AG20443 (cell line): ENCODE data around the gene MYO1E.
A peak's percentile ranks its signal among the peaks of the same experiment; 100 is the strongest.

ENCODE experiments used
- DNase-seq: peaks from one replicate; pipeline ENCODE4 v3.0.0; 2012; ENCODE audit warnings: low spot score, mixed read lengths

Gene MYO1E

DNA sequence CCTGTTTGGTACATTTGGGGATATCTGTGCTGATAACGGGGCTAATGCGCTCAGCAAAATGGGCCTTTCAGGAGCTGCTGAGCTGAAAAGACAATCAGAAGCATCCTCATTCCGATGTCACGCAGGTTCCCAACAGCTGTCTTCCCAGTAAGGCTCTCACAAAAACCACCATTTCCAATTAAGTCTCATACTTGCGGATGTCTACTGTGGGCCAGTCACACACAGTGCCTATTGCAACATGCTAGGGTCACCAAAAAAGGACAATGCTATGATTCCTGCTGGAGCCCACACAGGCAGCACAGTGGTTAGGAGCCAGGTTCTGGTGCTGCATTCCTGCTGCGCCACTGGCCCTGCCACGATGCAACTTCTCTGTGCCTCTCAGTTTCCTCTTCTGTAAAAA, 182.4 kb downstream of the MYO1E start:
- no peak for DNase-seq

DNA sequence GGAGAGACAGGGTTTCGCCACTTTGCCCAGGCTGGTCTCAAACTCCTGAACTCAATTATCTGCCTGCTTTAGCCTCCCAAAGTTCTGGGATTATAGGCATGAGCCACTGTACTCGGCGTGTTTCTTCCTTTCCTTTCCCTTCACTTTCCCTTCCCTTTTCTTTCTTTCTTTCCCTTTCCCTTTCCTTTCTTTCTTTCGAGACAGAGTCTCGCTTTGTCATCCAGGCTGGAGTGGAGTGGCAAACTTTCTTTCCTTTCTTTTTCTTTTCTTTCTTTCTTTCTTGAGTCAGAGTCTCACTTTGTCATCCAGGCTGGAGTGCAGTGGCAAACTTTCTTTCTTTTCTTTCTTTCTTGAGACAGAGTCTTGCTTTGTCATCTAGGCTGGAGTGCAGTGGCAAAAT, 183.4 kb downstream of the MYO1E start:
- no peak for DNase-seq

DNA sequence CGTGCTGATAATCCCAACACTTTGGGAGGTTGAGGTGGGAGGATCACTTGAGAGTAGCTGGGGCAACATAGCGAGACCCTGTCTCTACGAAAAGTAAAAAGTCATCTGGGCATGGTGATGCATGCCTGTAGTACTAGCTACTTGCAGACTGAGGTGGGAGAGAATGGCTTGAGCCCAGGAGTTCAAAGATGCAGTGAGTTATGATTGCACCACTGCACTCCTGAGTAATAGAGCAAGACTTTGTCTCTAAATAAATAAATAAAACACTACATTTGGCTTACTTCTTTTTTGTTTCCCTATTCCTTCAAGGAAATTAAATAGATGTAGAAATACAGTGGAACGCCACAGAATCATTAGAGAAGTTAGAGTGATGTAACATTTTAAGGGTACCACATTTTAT, 186.2 kb downstream of the MYO1E start:
- no peak for DNase-seq

DNA sequence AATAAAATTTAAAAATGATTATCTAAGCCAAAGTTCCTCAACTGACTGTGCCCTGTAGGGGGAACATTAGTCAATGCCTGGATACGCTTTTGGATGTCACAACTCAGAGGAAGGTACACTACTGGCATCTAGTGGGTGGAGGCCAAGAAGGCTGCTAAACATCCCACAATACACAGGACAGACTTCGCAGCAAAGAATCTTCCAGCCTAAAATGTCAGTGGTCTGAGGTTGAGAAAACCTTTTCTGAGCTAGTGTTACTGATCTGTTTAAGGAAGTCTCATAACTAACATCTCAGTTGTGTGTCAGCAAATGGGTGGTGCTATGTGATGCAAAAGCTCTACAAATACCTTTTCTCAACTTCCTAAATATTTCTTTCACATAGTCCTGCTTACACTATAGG, 186.9 kb downstream of the MYO1E start:
- no peak for DNase-seq

DNA sequence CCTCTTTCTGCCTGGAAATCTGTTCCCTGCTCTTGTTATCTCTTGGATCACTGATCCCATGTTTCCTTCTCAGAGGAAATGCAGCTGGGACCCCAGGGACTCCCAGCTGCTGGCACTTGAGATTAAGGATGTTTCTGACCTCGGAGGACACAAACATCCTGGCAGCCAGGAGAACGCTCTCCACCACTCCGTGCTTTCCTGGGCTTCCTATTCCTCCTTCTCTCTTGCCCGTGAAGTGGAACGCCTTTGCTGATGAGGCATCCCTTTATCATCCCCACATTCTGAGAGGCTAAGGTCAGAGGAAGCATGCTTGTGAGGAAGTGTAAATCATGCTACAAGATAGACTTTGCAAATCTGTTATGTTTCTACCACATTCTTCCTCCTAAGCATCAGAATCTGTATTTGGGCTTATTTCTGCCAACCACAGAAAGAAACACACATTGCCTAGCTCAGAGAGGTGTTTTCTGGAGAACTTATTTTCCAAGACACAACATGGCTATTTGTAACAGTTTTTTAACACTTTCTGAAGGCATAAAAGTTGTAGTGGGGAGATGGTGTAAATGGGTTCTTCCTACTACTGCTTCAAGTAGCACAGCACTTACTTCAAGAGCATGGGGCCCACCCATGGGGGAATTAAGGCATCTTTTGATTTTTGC, 191.6 kb downstream of the MYO1E start:
- DNase-seq = peak; percentile 43

DNA sequence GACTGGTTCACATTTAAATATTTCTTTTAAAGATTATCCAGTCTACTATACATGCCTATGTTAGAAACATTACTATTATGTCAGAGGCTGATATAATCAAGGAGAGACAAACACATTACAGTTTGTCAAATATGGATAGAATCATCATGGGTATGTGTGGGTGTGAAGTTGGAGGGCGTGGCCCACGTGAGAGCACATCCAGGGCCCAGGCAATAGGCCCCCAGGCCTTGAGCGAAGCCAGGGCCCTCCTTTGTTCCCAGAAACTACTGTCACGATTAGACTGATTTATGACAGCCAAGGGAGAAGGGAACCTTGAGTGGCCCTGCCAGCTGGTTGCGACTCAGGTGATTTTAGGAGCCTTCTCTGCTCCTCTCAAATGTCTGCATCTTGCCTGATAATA, 193.0 kb downstream of the MYO1E start:
- no peak for DNase-seq

DNA sequence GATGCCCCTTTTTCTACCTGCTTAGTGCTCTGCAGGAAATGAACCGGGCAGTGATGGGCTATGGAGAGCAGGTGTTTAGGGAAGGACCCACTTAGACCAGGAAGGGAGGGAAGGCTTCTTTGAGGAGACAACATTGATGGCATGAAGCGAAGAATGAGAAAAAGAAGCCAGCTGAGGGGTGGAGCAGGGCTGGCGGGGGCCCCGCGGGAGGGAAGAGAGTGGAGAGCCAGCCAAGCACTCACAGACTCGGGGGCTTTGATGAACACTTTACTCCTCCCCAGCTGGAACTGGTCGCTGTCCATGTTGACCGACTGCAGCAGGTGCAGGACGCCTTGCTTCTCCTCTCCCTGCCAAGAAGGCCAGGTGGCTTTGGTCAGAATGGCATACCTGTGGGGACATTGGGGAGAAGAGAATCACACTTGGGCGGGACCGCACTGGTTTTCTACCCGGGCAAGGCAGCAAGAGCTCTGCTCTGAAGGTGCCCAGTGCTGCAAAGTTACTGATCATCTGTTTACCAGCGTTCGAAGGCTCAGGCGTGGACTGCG, 194.4 kb downstream of the MYO1E start:
- no peak for DNase-seq

DNA sequence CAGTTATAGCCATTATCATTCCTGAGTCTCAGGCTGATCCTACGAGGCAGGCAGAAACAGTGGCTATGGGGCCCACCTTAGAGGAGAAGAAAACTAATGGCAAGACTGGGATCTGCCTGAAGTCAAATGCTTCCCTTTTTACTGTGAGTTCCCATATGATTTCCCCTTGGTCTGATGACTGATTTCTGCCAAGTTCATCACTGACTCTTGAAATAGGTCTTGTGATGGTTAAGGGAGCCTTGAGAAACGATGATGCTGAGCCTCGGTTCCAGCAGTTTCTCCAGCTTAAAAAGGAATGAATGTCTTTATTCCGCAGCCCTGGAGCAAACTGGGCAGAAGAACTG, 195.4 kb downstream of the MYO1E start:
- no peak for DNase-seq

DNA sequence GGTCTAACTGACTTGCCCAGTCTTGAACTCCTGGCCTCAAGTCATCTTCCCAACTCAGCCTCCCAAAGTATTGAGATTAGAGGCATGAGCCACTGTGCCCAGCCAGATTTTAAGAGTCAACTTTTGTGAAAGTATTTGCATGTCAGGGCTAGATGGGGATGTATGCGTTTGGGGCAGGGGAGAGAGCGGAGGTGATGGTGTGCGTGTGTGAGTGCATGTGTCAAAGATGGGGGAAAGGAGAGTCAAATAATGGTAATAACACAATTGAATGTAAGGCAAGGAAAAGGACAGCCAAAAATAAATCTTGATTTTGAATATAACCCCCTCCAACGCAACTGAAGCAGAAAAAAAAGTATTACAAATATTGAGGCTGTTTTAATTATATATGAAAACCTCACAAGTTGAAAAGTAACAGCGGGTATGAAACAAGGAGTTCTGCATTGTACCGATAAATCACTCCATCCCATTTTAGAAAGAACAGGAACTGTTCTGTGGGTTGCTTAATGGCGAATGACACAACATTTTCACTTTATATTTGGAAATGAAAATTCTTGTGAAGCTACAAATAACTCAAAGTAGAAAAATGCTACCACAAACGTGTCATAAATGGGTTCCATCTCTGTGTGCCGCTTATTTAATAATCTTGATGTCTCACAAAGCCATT, 195.9 kb downstream of the MYO1E start:
- no peak for DNase-seq

DNA sequence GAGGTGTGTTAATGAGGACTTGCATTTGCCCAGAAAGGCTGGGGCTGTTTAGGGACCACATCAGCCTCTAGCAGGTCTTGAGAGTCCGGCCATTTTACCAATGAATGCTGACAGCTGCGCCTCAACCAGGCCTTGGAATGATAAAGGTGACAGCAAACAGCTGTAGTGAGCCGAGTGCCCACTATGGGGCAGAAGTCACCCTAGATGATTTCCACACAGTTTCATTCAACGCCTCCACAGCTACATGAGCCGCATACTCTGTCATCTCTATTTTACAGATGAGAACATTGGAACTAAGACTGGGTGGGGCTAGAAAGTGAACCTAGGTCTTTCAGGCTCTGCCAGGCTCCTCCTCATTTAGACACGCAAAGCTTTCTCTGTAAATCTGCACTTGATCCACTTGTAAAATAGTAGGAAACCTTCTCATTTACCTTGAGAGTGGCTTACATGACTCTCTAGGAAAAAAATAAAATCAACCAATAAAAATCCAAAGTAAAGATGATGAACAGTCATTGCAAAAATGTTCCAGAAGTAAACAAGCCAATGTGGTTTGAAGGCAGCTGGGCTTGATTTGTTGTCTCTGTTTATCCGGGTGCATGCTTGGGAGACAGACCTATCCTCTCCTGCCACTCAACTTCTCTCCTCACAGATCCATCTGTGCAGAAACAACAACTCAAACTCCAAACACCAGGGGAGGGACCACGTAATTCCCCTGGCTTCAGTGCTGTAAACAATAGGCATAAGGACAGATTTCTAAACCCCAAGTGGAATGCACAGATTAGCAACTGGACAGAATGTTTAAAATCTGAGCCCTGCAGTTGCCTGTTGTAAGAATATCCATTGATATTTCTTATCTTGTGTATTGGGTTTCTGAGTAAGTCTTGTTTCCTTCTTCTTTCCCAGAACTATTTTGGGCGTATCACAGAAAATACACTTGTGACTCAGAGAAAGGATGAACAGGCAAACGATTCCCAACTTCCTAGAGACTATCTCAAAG, 197.5 kb downstream of the MYO1E start:
- DNase-seq = peak; percentile 73

DNA sequence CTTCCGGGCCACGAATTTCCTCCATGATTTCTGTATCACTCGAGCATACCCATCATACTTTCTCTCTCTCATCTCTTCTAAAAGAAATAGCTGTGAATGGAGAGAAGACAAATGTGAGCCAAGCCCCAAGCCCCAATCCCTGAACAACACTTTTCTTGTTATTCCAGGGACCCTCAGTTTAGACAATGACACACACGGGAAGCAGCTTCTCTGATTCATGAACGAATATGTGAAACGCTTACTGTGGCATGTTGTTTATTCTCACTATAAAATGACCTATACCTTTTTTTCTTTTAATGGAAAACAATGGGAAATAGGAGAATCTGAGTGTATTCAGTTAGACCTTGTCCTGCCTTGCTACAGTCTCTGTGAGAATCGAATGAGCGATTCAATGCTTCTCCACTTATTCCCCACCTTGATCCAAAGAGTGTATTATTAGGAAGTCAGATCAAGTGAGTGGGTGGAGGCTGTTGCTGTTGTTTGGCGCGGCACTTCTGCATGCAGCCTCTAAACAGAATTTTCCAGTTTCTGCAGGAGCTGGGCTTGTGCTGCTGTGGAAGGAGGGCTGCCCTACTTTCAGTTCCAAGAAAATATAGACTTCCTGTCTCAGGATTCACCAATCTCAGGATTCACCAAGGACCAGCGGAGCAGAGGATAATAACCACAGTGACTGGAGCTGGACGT, 198.4 kb downstream of the MYO1E start:
- DNase-seq = no peak

DNA sequence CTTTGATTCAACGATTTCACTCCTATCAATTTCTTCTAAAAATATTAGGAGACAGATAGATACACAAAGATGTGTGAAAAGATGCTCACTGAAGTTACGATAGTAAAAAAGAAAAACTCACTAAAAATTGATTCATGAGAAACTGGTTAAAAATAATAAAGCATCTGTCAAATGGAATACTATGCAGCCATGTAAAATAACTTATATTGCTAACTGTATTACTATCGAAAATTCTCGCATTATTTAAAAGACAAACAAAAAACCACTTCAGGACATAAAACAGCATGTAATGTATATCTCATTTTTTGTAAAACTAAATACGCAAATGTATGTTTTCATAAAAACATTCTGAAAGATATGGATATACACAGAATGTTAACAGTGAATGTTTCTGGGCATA, 199.5 kb downstream of the MYO1E start:
- DNase-seq = no peak

DNA sequence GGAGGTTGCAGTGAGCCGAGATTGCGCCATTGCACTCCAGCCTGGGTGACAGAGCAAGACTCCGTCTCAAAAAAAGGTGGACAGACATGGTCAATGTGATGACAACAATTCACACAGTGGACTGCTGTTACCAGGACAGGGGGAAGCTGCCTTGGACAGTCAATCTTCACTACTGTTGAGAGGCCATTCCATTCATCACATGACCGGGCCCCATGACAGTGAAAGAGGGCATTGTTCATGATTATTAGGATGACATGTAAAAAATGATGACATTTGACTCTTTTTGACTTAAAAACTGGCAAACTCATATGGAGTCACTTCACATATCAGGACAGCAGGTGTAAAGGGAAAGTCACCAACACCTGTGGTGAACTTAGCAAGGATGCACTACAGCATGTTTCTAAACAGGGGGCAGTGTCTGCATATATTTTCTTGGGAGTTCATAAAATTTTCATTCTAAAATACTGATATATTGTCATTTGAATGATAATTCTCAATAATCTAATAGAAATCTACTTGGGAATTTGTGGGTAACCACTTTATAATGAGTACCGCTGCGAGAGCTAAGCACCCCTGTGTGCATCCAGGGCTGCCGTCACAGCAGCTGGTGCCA, 200.3 kb downstream of the MYO1E start:
- no peak for DNase-seq

DNA sequence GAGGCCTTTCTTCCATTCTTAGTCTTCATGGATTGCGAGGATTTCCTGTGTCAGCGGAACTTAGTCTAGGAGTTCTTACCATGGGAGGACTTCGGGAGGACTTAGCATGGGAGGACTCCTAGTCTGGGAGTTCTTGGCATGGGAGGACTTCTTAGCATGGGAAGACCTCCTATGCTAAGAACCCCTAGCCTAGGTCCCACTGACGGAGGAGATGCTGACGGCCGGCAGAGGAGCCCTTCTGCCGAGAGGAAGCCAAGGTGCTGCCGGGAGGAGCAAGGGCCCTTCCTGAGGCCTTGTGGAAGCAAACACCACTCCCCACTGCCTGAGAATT, 201.6 kb downstream of the MYO1E start:
- no peak for DNase-seq

DNA sequence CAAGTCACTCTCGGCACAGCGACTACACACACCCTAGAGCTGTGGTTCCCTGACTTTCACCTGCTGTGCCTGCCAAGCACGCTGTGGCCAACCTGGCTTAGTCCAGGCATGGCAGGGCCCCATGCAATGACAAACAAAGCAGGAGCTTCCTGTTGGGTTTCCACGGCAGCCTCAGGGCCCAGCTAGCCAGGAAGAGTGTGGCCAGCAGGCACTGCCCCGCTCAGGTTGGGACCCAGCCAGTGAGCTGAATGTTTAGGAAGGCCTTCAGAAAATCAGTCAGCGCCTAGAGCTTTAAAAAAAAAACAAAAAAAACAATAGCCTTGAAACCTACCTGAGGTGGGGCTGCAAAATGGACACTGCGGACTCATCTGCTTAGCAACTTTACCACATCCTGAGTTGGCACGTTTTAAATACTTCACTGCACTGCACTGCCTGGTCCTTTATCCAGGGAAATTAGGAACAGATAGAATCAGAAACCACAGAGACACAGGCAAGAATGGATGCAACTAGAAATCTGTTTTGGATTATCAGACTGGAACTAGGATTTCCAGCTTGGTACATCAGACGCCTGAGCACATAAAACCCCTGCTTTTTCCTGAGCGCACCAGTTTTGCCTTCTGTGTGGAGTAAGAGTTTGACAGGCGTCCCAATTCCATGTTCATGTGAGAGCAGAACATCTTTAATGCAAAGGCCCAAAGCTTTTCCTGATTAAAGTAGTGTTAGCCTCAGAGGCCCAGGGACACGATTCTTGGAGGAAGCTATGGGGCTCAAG, 202.2 kb downstream of the MYO1E start:
- DNase-seq = peak; percentile 76

DNA sequence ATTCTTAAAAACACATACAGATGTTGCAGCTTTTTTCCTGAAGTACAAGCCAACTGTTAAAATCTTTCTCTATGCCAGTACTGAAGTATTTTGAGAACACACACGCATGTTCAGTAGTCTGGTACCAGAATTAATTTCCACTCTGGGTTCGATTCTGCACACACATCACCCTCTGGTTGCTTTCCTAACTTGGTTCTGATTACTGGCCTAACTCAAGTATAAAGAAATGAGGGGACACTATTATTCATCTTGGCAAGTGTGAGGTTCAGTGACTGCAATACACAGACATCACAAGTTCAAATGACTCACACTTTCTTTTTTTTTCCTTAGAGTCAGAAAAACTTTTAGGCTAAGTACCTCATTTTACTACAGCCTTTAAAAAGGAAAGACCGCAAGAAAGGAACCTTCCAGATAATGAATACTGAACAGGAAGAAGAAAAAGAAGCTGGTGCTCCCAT, 203.4 kb downstream of the MYO1E start:
- peak; percentile 73 for DNase-seq

DNA sequence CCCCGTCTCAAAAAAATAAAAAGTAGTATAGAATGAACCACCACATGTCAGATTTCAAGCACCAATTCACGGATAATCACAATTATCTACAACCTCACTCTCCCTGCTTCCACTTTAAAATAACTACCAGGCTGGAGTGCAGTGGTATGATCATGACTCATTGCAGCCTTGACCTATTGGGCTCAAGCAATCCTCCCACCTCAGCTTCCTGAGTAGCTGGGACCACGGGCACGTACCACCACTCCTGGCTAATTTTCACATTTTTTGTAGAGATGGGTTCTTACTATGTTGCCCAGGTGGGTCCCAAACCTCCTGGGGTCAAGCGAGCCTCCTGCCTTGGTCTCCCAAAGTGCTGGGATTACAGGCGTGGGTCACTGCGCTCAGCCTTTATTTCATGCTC, 204.1 kb downstream of the MYO1E start:
- no peak for DNase-seq

DNA sequence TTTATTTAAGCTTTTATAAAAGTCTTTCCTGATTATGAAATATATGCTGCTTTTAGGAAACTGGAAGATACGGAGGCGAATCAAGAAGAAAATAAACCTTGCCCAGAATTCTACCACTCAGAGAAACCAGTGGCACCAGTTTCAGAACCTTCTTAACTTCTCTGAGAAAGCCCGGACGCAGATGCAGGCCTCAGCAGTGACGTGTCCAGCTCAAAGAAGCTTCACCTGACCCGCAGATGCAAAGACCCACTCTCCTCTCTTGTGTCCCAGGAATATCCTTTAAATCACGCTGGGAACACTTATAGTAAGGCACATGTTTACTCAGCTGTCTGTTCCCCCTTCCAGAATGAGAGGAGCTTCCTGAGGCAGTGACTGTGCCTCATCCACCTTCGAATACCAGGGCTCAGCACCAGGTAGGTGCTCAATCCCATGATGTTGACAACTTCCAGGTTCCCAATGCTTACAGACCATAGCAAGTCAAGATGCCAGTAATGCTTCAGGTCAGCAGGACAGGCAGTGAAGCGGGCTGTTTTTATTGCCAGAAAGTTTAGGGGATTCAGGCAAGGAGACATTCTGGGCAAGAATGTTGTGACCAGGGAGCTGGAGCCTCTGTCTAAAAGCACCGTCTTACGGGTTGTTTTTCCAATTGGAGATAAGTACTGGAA, 205.9 kb downstream of the MYO1E start:
- no peak for DNase-seq

DNA sequence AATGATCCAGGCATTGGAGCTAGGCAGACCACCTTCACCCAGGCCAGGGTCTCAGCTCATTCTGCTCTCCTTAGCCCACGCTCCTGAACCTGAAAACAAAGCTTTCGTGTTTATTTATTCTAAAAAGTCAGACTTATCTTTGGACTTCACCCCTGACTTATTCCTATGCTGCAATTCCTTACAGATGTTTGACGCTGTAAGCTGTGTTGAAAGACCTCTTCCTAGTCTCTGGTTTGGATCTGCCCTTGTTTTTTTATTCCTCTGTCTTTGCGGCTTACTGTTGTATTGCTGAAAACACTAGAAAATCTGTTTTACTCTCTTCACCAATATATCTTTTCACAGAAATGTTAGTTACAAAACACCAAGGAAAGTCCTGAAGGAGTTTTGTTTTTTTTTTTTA, 206.5 kb downstream of the MYO1E start:
- DNase-seq = no peak

DNA sequence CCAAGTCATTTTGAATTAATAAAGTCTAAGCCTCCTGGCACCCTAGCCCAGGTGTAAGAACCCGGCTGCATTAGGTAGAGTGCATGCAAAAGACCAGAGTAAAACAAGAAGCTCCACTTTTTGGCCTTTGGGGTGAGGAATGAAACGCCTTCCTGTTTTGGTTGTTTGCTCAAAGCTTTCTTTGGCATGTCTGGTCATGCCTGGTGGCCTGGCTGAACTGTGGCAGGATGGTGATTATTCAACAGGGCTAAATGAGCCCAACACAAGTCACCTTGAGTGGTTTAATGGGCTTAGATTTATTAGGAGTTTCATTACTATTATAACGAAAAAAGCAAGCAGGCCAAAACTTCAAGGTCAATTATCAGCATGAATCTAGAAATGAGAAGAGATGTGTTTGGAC, 206.9 kb downstream of the MYO1E start:
- no peak for DNase-seq
